ENCODE measurements around the gene RYR2.

DNA sequence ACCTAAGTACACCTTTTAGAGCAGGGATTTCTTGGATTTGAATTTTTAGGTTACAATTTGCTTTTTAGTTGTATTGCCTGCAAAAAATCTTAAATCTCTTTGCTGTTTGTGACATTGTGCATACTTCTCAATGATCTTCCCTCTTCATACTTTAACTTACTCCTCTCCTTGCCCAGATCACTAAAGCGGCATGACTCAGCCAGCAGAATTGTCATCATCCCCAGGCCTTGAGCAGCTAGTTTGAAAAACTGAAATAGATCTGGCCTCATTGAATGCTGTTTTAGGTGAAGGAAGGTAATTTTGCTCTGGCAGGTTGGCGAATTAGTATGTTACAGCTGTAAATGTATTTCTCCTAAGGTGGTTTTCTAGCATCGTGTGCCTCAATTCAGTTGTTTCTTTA, 145.9 kb downstream of the RYR2 start:
- TF ChIP-seq CTCF (IDR thresholded peaks at IDR 0.05) (no peak), SIN3A (IDR thresholded peaks at IDR 0.05; ENCODE audit: borderline replicate concordance, insufficient read depth, low read depth, low read length) (no peak), REST (IDR thresholded peaks at IDR 0.05; ENCODE audit: insufficient read depth in 1 of 2, low read depth in 2 of 2, low read length in 1 of 2) (no peak), TCF7L2 (IDR thresholded peaks at IDR 0.05; ENCODE audit: low read depth, low read length) (no peak), POLR2AphosphoS5 (IDR thresholded peaks at IDR 0.05; ENCODE audit: low read depth, low read length) (no peak)

Data from Panc1 (cell line).